HG03342 (cell line): ENCODE results near the gene SCO2.
"Not testable (repeated sequence)": the region's sequence is repeated elsewhere in the genome, so short reads cannot be mapped to it uniquely, and the experiment has no call there.

Experiments
- ATAC-seq: cut with Tn5 transposase; IDR thresholded peaks from one replicate; pipeline ENCODE4 v1.9.1; 2021; ENCODE audit warnings: mild to moderate bottlenecking, moderate library complexity; ENCODE audit not compliant: unreplicated experiment

SCO2 gene

GRCh38 chr22:50522208-50522805 is 3.1 kb downstream of the SCO2 start:
- no peak for ATAC-seq

DNA sequence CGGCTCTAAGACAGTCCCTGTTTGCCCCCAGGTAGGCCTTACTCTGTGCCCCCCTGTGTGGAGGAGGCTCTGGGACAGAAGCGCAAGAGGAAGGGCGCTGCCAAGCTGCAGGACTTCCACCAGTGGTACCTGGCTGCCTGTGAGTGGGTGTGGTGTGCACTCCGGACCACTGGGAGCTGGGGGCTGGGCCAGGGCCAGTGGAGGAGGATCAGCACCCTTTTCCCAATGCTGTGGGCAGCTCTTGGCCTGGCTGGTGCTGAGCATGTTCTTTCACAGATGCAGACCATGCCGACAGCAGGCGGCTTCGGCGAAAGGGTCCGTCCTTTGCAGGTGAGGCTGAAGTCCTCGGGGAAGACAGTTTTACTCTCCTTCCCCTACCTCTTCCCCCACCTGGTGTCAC is 3.7 kb downstream of the SCO2 start:
- ATAC-seq: no peak

GRCh38 chr22:50520826-50521453 is 4.5 kb downstream of the SCO2 start:
- ATAC-seq: no peak

- ATAC-seq: not testable (repeated sequence)
These were observed 5.2 kb downstream of the SCO2 start for GRCh38 chr22:50520184-50520583.

- no peak for ATAC-seq
These were observed 6.2 kb downstream of the SCO2 start for GRCh38 chr22:50519151-50519550.

DNA sequence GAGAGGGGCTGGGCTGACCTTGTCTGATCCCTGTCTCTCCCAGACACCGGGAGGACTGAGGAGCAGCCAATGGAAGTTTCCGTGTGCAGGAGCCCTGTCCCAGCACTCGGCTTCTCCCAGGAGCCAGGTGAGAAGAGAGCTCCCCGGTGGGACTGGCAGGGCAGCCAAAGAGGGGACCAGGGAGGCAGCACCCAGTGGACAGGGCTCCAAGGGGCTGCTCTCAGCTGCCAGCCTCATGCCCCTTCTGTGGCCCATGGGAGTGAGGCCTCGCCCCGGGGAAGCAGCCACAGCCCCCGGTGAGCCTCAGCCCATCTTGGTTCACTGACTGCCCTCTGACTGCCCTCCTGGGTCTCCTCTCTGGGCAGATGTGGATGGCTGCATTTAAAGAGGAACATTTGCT is 6.8 kb downstream of the SCO2 start:
- no peak for ATAC-seq

GRCh38 chr22:50517495-50518260 is 7.7 kb downstream of the SCO2 start:
- no peak for ATAC-seq

DNA sequence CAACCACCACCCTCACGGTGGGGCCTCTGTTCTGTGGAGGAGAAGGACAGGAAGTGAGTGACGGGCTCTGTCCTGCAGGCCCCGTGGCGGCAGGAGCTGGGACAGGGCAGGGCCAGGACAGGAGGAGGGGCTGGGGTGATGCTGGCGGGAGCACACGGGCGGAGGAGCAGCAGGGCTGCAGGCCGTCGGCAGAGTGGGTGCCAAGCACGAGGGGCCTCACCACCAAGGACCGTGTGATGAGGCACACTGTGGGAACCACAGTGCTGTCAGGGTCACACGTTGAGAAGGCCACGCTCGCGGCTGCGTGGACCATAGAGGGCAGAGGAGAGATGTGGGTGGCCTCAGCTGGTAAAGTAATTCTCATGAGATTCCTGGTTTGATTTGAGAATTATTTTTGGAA is 8.5 kb downstream of the SCO2 start:
- no peak for ATAC-seq

DNA sequence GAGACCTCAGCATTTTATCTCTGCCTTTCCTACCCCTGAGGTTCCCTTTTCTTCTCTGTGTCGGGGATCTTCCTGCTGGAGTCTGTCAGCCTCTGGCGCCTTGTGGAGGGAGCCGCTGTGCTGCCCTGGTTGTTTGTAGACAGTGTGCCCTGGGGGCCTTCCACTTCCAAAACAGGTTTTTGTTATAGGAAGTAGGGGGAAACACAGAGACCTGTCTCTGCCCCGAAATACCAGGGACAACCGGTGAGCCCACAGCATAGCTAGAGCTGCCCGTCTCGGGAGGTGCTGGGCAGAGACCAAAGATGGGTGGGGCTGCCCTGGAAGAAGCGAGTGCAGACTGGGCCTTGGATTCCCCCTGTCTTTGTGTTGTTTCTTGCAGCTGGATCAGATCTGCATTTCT is 9.3 kb downstream of the SCO2 start:
- ATAC-seq: no peak

DNA sequence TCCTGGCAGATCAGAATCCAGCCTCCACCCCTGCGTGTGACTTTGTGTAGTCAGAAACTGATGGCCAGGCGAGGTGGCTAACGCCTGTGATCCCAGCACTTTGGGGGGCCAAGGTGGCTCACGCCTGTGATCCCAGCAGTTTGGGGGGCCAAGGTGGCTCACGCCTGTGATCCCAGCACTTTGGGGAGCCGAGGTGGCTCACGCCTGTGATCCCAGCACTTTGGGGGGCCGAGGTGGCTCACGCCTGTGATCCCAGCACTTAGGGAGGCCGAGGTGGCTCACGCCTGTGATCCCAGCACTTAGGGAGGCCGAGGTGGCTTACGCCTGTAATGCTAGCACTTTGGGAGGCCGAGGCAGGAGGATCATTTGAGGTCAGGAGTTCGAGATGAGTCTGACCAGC is 12.2 kb downstream of the SCO2 start:
- no peak for ATAC-seq

- no peak for ATAC-seq
These were observed 16.5 kb downstream of the SCO2 start for GRCh38 chr22:50508897-50509296.

GRCh38 chr22:50507991-50508884 is 17.2 kb downstream of the SCO2 start, which contains the start of gene NCAPH2:
Gene NCAPH2 (plus strand): TSS chr22:50508224. CDS start chr22:50508338, 114 bp downstream.
- peak; percentile 63 for ATAC-seq

GRCh38 chr22:50507421-50507990 is 17.9 kb downstream of the SCO2 start, which contains the start of gene LMF2:
Gene LMF2 (minus strand): TSS chr22:50507702. CDS start chr22:50507675, 27 bp downstream.
- ATAC-seq: peak; percentile 42

DNA sequence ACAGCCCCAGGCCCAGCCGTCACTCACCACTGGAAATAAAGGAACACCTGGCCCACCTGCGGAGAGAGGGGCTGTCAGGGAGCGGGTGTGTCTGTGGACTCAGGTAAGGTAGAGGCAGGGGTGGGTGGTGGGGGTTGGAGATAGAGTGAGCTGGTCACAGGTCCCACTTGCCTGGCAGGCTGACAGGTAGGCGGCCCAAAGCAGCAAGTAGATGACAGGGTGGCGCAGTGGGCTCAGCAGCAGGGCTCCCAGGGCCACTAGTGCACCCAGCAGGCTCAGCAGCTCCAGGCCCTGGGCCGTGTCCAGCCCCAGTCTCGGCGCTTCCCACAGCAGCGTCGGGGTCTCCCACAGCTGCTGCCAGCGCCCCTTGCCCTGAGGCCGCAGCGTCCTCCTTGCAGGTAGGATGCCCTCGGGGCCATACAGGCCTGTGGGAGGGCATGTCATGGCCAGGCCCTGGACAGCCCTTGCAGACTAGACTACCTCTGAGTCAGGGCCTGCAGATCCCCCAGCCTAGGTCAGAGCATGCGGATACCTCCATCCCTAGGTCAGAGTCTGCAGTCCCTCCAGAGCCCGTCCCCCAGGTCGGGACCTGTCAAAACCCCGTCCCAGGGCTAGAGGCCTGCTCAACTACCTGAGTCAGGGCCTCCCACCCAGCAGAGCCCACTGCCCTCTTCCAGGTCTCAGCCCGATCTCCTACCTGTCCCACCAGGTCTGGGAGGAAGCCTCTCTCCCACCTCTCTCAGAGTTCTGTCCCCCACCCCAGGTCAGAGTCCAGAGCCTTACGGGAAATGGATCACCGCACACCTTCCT is 18.6 kb downstream of the SCO2 start:
- ATAC-seq: no peak

DNA sequence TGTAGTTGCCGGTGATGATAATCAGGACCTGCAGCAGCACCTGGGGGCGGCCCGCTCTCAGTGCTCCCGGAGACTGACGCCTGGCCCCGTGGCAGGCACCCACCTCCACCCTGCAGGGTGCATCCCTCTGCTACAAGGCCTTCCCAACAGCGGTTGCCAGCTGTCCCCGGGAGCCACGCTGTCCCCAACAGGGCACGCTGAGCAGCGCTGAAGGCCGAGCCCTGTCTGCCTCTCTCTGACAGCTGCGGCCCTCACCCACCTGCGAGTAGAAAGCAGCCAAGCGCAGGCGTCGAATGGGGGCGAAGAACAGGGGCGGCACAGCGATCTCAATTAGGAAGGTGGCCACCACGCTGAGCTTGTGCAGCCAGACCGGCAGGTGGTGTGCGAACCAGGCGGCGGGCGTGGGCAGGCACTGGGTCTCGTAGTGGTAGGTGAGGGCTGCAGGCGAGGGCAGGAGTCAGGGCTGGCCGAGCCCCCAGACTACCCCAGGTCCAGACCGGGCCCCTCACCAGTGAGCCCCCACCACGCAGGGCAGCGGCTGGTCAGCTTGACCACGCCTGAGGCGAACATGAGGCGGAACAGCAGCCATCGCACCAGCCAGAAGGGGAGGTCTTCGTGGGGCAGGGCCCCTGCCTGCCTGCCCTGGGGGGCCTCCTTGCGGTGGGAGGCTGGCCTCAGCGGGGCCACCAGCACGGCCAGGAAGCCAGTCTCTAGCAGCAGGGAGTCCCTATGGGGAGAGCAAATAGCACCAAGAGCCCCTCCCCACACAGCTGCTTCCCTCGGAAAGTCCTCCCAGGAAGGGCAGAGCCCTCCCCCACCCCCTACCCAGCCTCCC is 19.4 kb downstream of the SCO2 start:
- ATAC-seq: no peak

DNA sequence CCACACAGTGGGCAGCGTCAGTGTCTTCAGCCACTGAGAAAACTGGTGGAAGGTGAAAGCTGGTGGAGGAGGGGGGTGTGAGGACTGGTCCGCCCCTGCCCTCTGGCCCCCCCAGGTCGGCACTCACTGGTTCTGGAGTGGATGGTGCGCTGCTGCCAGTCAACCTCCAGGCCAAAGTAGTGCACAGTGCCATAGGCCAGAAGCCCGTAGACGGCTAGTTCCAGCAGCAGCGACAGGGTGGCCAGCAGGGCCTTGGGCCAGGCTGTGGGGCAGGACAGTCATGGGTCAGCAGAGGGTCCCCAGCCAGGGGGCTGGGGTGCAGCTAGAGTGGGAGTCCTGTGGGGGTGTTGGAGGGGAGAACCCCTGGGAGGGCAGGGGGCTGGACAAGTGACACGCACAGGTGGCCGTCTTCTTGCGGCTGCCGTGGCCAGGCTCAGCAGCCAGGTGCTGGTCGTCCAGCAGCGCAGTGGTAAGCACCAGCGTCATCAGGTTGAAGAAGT is 20.1 kb downstream of the SCO2 start:
- no peak for ATAC-seq

GRCh38 chr22:50504369-50505211 is 20.8 kb downstream of the SCO2 start:
- no peak for ATAC-seq
